Uterus (tissue), 2 donors: ENCODE results near the gene LHX2.
"Not testable (repeated sequence)": the region's sequence is repeated elsewhere in the genome, so short reads cannot be mapped to it uniquely, and the experiment has no call there.

ENCODE experiments used
- CTCF ChIP-seq, 4 experiments: fragments of 200-600 bp in 2 of 4; fragments of 450-650 bp in 2 of 4; sonication (generic) in 2 of 4; IDR thresholded peaks; one replicate each; pipeline ENCODE4 v1.5.1; 2016 to 2019; ENCODE audit warnings: antibody characterized with exemption in 4 of 4, mild to moderate bottlenecking in 2 of 4, moderate library complexity in 1 of 4
- POLR2A ChIP-seq, 2 donors: fragments of 450-650 bp; IDR thresholded peaks; one replicate each; pipeline ENCODE4 v1.6.1; 2016; ENCODE audit warnings: antibody characterized with exemption in 2 of 2, mild to moderate bottlenecking in 1 of 2, moderate library complexity in 1 of 2

- not testable (repeated sequence) for TF ChIP-seq CTCF, POLR2A (IDR thresholded peaks at IDR 0.05)
Measured at GRCh38 chr9:123976579-123976978, 35.0 kb upstream of the LHX2 start.
